ENCODE measurements around the gene COX5B.

DNA sequence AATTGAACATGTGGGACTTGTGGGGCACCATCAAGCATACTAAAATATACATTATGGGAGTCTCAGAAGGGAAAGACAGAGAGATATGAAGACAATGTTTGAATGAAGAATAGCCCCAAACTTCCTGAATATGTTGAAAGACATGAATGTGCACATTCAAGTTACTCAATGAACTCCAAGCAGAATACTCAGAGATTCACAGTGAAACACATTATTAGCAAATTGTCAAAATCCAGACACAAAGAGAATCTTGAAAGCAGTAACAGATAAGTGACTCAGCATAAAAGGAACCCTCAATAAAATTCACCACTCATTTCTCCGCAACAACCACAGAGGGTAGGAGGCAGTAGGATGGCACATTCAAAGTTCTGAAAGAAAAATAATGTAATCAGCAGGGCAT, 32.4 kb downstream of the COX5B start:
- TF ChIP-seq, protein P1, sequence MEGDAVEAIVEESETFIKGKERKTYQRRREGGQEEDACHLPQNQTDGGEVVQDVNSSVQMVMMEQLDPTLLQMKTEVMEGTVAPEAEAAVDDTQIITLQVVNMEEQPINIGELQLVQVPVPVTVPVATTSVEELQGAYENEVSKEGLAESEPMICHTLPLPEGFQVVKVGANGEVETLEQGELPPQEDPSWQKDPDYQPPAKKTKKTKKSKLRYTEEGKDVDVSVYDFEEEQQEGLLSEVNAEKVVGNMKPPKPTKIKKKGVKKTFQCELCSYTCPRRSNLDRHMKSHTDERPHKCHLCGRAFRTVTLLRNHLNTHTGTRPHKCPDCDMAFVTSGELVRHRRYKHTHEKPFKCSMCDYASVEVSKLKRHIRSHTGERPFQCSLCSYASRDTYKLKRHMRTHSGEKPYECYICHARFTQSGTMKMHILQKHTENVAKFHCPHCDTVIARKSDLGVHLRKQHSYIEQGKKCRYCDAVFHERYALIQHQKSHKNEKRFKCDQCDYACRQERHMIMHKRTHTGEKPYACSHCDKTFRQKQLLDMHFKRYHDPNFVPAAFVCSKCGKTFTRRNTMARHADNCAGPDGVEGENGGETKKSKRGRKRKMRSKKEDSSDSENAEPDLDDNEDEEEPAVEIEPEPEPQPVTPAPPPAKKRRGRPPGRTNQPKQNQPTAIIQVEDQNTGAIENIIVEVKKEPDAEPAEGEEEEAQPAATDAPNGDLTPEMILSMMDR (IDR thresholded peaks at IDR 0.05): no peak
- no peak for TF ChIP-seq POLR2A (IDR thresholded peaks at IDR 0.05)

All from adrenal gland (tissue), 5 donors.